Suprapubic skin (tissue), 4 donors: ENCODE measurements around the gene MTR. TPM values are rescaled to one million over a fixed set of nuclear protein-coding genes. Genes with fewer than 3 reads are reported as not detected.
A peak's percentile ranks its signal among the peaks of the same experiment; 100 is the strongest.
"Not testable (repeated sequence)": the region's sequence is repeated elsewhere in the genome, so short reads cannot be mapped to it uniquely, and the experiment has no call there.

Experiments used
- DNase-seq, 2 donors: peaks; one replicate each; pipeline ENCODE4 v3.0.0-alpha.2; 2019; ENCODE audit warnings: low spot score in 2 of 2
- H3K27ac ChIP-seq: fragments of 200-600 bp; sonication (generic); one replicate; pipeline ENCODE4 v1.5.1; 2019
- H3K27me3 ChIP-seq: fragments of 200-600 bp; sonication (generic); one replicate; pipeline ENCODE4 v1.5.1; 2019
- H3K36me3 ChIP-seq: fragments of 200-600 bp; sonication (generic); one replicate; pipeline ENCODE4 v1.5.1; 2019
- H3K4me1 ChIP-seq: fragments of 200-600 bp; sonication (generic); one replicate; pipeline ENCODE4 v1.5.1; 2019
- H3K4me3 ChIP-seq: fragments of 200-600 bp; sonication (generic); one replicate; pipeline ENCODE4 v1.5.1; 2019; ENCODE audit warnings: mild to moderate bottlenecking
- H3K9me3 ChIP-seq: fragments of 200-600 bp; sonication (generic); one replicate; pipeline ENCODE4 v1.5.1; 2019
- CTCF ChIP-seq, 2 donors: fragments of 200-600 bp in 1 of 2; fragments of 450-650 bp in 1 of 2; sonication (generic) in 1 of 2; IDR thresholded peaks; one replicate each; pipeline ENCODE4 v1.5.1; 2016 to 2019; ENCODE audit warnings: antibody characterized with exemption in 2 of 2, mild to moderate bottlenecking in 1 of 2, moderate library complexity in 1 of 2
- EP300 ChIP-seq: sonication (generic); formaldehyde crosslinking; IDR thresholded peaks from one replicate; pipeline ENCODE4 v1.6.1; 2017; ENCODE audit warnings: antibody characterized with exemption
- POLR2A ChIP-seq, 2 donors: fragments of 450-650 bp; IDR thresholded peaks; one replicate each; pipeline ENCODE4 v1.6.1; 2017; ENCODE audit warnings: antibody characterized with exemption in 2 of 2, mild to moderate bottlenecking in 2 of 2, moderate library complexity in 2 of 2
- POLR2AphosphoS5 ChIP-seq, 3 donors: sonication (generic); formaldehyde crosslinking; IDR thresholded peaks; one replicate each; pipeline ENCODE4 v1.6.1; 2017; ENCODE audit warnings: antibody characterized with exemption in 3 of 3
- WGBS: methylation state at CpG from one replicate; pipeline ENCODE4 v1.1.5; 2018; 5-methylcytosine and 5-hydroxymethylcytosine counted together
- total RNA-seq, 4 donors: library from RNA; depleted of rRNA; stranded (reverse); fragments of >200 nt; gene quantifications; one replicate each; pipeline ENCODE4 v1.1.0, GENCODE V29; 2016

MTR gene
- total RNA-seq, 4 donors from 2014 or later, result 17.7 to 77.7 (median 27.3) TPM

DNA sequence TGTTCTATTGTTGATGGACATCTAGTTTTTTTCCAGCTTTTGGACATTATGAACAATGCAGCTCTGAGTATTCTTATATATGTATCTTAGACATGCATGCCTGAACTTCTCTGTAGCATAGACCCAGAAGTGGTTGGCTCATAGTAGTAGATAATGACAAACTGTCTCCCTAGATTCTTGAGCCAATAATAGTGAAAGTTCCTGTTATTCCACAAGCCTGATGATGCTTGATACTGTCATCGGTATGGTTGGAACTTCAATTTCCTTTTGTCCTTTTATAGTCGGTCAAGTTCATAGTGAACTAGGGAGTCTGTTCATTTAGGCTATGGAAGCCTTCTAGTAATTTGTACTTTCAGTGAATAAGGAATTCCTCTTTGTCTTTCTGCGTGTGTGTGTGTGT lies 56.8 kb downstream of the MTR start:
- no peak overlapping the region for H3K4me3 ChIP-seq
- H3K4me1 ChIP-seq, result peaks cover 11% of the 10 kb centered on the region
- H3K27ac ChIP-seq, result no peak overlapping the region
- no peaks in the 10 kb centered on the region for H3K27me3 ChIP-seq
- no peak for DNase-seq
- 92% methylated on average over 3 of the region's 3 CpGs for WGBS
- TF ChIP-seq POLR2A (IDR thresholded peaks at IDR 0.05), result no peak
- no peak for TF ChIP-seq CTCF (IDR thresholded peaks at IDR 0.05)
- TF ChIP-seq POLR2AphosphoS5 (IDR thresholded peaks at IDR 0.05), result no peak
- TF ChIP-seq EP300, result no peak
- no peaks in the 10 kb centered on the region for H3K9me3 ChIP-seq
- peaks cover 80% of the 10 kb centered on the region for H3K36me3 ChIP-seq

GRCh38 chr1:236853921-236854604 lies 59.0 kb downstream of the MTR start:
- peaks cover 82% of the 10 kb centered on the region for H3K36me3 ChIP-seq
- WGBS, result 68% methylated on average over 4 of the region's 4 CpGs
- H3K4me3 ChIP-seq, result no peak overlapping the region
- H3K9me3 ChIP-seq, result no peaks in the 10 kb centered on the region
- no peak for TF ChIP-seq POLR2A (IDR thresholded peaks at IDR 0.05)
- TF ChIP-seq POLR2AphosphoS5 (IDR thresholded peaks at IDR 0.05), result no peak
- no peak for TF ChIP-seq CTCF (IDR thresholded peaks at IDR 0.05)
- TF ChIP-seq EP300, result no peak
- no peaks in the 10 kb centered on the region for H3K27me3 ChIP-seq
- H3K4me1 ChIP-seq, result peaks cover 11% of the 10 kb centered on the region
- H3K27ac ChIP-seq, result peak overlapping the region; percentile 72
- DNase-seq, result no peak

DNA sequence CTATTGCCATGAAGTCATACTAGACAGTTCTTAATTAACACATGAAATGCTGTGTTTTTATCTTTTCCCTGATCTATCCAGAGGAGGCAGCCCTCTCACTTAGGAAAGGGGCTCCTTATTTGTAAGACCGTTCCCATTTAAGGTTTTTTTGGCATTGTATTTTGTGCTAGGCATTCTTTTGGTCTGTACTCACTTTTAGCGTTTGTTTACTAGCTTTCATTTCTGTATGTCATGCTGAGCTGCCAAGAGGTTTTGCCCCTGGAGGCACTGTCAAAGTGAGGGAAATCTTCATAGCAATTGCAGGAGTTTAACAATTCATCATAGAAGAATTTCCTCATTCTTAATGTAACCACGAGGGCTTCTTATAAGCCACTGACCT lies 59.5 kb downstream of the MTR start:
- Histone ChIP-seq H3K4me1 (peaks cover 11% of the 10 kb centered on the region), H3K36me3 (peaks cover 81% of the 10 kb centered on the region), H3K27me3 (no peaks in the 10 kb centered on the region), H3K9me3 (no peaks in the 10 kb centered on the region), H3K4me3 (no peak overlapping the region), H3K27ac (peak overlapping the region; percentile 72)
- 24% methylated on average over 3 of the region's 3 CpGs for whole genome bisulfite sequencing
- TF ChIP-seq POLR2A (IDR thresholded peaks at IDR 0.05) (no peak), EP300 (no peak), CTCF (IDR thresholded peaks at IDR 0.05) (no peak), POLR2AphosphoS5 (IDR thresholded peaks at IDR 0.05) (no peak)
- no peak for DNase-seq

DNA sequence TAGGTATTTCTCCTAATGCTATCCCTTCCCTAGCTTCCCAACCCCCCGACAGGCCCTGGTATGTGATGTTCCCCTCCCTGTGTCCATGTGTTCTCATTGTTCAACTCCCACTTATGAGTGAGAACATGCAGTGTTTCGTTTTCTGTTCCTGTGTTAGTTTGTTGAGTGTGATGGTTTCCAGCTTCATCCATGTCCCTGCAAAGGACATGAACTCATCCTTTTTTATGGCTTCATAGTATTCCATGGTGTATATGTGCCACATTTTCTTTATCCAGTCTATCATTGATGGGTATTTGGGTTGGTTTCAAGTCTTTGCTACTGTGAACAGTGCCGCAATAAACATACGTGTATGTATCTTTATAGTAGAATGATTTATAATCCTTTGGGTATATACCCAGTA lies 61.6 kb downstream of the MTR start:
- DNase-seq, H3K27ac ChIP-seq, H3K9me3 ChIP-seq, H3K27me3 ChIP-seq, H3K4me3 ChIP-seq: not testable (repeated sequence)
- Histone ChIP-seq H3K36me3 (peaks cover 85% of the 10 kb centered on the region), H3K4me1 (peaks cover 11% of the 10 kb centered on the region)
- WGBS, result 98% methylated on average over 4 of the region's 4 CpGs

- DNase-seq, result no peak
- Histone ChIP-seq H3K4me1 (peaks cover 11% of the 10 kb centered on the region), H3K27ac (no peak overlapping the region), H3K9me3 (no peaks in the 10 kb centered on the region), H3K4me3 (no peak overlapping the region), H3K36me3 (peaks cover 84% of the 10 kb centered on the region), H3K27me3 (no peaks in the 10 kb centered on the region)
- no peak for TF ChIP-seq EP300
- no peak for TF ChIP-seq CTCF (IDR thresholded peaks at IDR 0.05)
- TF ChIP-seq POLR2AphosphoS5 (IDR thresholded peaks at IDR 0.05), result no peak
- TF ChIP-seq POLR2A (IDR thresholded peaks at IDR 0.05), result no peak
- WGBS, result 94% methylated on average over 7 of the region's 7 CpGs
These were observed 63.1 kb downstream of the MTR start for GRCh38 chr1:236858165-236858564.

DNA sequence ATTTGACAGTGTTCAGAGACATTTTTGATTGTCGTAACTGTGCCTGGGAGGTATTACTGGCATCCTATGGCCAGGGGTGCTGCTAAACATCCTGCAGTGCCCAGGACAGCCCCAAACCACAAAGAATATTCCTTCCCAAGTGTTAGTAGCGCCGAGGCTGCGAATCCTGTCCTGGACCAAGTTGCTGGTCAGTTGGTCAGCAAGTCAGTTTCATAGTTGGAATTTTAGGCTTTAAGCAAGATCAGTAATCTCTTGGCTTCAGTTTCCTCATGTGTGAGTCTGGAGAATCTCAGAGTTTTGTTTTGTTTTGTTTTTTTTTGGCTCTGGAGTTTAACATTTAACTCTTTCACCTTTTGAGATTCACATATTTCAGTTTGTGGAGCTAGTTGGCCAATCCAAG lies 65.0 kb downstream of the MTR start:
- 97% methylated on average over 4 of the region's 4 CpGs for WGBS
- H3K36me3 ChIP-seq, result peaks cover 77% of the 10 kb centered on the region

More for the DNA sequence above, 65.0 kb downstream of the MTR start:
- H3K4me3 ChIP-seq, result no peak overlapping the region
- H3K27ac ChIP-seq, result no peak overlapping the region
- DNase-seq, result no peak
- no peaks in the 10 kb centered on the region for H3K9me3 ChIP-seq
- TF ChIP-seq POLR2AphosphoS5 (IDR thresholded peaks at IDR 0.05) (no peak), POLR2A (IDR thresholded peaks at IDR 0.05) (no peak), CTCF (IDR thresholded peaks at IDR 0.05) (no peak), EP300 (no peak)
- no peaks in the 10 kb centered on the region for H3K27me3 ChIP-seq
- no peaks in the 10 kb centered on the region for H3K4me1 ChIP-seq
